Measurements from ENCODE around the gene SFR1. TPM values are rescaled to one million over a fixed set of nuclear protein-coding genes. Genes with fewer than 3 reads are reported as not detected.
A peak's percentile ranks its signal among the peaks of the same experiment; 100 is the strongest.

SFR1 gene
- total and polyA plus RNA-seq, 8 donors = 9.2 to 11.3 (median 10.1) TPM

GRCh38 chr10:104122225-104123107, 495 bp downstream of the SFR1 start:
- H3K36me3 ChIP-seq = peaks cover 0 to 5% of the 10 kb centered on the region in 2 donors
- TF ChIP-seq, protein P1, sequence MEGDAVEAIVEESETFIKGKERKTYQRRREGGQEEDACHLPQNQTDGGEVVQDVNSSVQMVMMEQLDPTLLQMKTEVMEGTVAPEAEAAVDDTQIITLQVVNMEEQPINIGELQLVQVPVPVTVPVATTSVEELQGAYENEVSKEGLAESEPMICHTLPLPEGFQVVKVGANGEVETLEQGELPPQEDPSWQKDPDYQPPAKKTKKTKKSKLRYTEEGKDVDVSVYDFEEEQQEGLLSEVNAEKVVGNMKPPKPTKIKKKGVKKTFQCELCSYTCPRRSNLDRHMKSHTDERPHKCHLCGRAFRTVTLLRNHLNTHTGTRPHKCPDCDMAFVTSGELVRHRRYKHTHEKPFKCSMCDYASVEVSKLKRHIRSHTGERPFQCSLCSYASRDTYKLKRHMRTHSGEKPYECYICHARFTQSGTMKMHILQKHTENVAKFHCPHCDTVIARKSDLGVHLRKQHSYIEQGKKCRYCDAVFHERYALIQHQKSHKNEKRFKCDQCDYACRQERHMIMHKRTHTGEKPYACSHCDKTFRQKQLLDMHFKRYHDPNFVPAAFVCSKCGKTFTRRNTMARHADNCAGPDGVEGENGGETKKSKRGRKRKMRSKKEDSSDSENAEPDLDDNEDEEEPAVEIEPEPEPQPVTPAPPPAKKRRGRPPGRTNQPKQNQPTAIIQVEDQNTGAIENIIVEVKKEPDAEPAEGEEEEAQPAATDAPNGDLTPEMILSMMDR (IDR thresholded peaks at IDR 0.05) = no peak
- no peaks in the 10 kb centered on the region for H3K27me3 ChIP-seq
- H3K27ac ChIP-seq = peak overlapping the region; percentile 98 to 100
- ATAC-seq (no peak), DNase-seq (no peak)
- H3K9me3 ChIP-seq = no peaks in the 10 kb centered on the region
- H3K4me3 ChIP-seq = peak overlapping the region; percentile 61 to 68
- H3K4me1 ChIP-seq = peaks cover 4 to 23% of the 10 kb centered on the region in 2 donors
- intact Hi-C loops (cut with DNase I) = loop anchor here in 1 of 2 donors (10.0 kb wide), 2 partner anchors 78 to 148 kb away; no protein-coding TSS in a partner anchor

DNA sequence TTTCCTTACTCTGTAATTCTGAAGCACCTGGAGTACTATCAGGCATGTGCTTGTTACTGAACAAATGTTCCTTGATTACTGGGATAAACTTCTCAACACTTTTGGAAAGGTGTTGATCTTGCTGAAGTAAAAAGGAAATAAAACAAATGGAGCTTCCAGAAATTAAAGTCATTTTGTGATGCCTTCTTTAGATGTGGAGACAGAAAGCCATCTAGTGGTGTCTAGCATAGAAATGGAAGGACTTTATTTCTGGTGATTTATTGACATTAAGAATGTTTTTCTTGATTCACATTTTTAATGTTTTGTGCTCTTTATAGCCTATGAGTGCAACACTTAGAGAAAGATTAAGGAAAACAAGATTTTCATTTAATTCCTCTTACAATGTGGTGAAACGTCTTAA, 1.4 kb downstream of the SFR1 start:
- Histone ChIP-seq H3K27ac (no peak overlapping the region), H3K27me3 (no peaks in the 10 kb centered on the region), H3K9me3 (no peaks in the 10 kb centered on the region), H3K36me3 (peaks cover 0 to 5% of the 10 kb centered on the region in 2 donors), H3K4me3 (no peak overlapping the region), H3K4me1 (peaks cover 4 to 23% of the 10 kb centered on the region in 2 donors)
- ATAC-seq (no peak), DNase-seq (no peak)
- intact Hi-C loops (cut with DNase I) = loop anchor here in 1 of 2 donors (10.0 kb wide), 2 partner anchors 79 to 149 kb away; no protein-coding TSS in a partner anchor
- TF ChIP-seq, protein P1 (IDR thresholded peaks at IDR 0.05) = no peak

DNA sequence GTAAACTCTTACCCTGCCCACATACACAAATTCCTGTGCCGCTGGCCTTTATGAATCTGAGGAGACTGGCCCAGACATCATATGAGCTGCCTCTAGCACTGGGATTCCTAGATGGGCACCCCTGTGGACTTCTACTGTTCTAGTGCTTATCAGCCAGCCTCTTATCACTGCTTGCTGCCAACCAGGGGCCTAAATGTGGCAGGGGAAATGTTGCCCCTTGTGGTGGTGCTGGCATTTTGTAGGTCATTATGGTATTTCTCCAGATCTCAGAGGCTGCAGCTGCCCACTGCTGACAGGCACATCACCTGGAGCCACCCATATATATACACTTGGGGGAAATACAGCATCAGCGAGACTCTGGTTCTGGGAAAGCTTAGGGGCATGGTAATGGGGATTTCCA, 5.4 kb downstream of the SFR1 start:
- intact Hi-C loops (cut with DNase I) = loop anchor here in 1 of 2 donors (10.0 kb wide), 2 partner anchors 83 to 153 kb away; no protein-coding TSS in a partner anchor
- H3K36me3 ChIP-seq = peaks cover 0 to 5% of the 10 kb centered on the region in 2 donors
- no peak overlapping the region for H3K27ac ChIP-seq
- TF ChIP-seq, protein P1 (IDR thresholded peaks at IDR 0.05) = no peak
- ATAC-seq = no peak
- no peak for DNase-seq
- H3K4me1 ChIP-seq = peaks cover 0 to 9% of the 10 kb centered on the region in 2 donors
- no peaks in the 10 kb centered on the region for H3K27me3 ChIP-seq
- H3K4me3 ChIP-seq = no peak overlapping the region
- no peaks in the 10 kb centered on the region for H3K9me3 ChIP-seq

DNA sequence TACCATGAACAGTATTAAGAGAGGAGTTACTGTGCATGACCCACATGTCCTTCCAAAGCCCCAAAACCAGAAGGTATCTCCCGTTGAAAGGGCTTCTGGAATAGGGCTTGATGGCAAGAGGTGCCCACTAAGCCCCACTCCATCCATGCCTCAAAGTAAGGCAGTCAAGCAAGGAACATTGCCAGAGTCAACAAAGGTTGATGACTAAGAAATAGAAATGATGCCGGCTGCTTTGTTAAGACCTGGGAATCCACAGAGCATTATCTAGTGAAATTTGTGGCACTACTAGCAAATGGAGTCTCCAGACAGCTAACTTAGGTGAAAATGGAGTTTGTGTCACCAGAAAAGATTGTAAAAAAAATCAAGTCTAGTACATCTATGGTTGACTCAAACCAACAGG, 6.2 kb downstream of the SFR1 start:
- no peaks in the 10 kb centered on the region for H3K9me3 ChIP-seq
- intact Hi-C loops (cut with DNase I) = loop anchor here in 1 of 2 donors (10.0 kb wide), 2 partner anchors 83 to 153 kb away; no protein-coding TSS in a partner anchor
- H3K4me3 ChIP-seq = no peak overlapping the region
- no peak for DNase-seq
- H3K27ac ChIP-seq = no peak overlapping the region
- peaks cover 0 to 5% of the 10 kb centered on the region in 2 donors for H3K36me3 ChIP-seq
- TF ChIP-seq, protein P1 (IDR thresholded peaks at IDR 0.05) = no peak
- ATAC-seq = no peak
- H3K4me1 ChIP-seq = peaks cover 0 to 1% of the 10 kb centered on the region in 2 donors
- no peaks in the 10 kb centered on the region for H3K27me3 ChIP-seq

DNA sequence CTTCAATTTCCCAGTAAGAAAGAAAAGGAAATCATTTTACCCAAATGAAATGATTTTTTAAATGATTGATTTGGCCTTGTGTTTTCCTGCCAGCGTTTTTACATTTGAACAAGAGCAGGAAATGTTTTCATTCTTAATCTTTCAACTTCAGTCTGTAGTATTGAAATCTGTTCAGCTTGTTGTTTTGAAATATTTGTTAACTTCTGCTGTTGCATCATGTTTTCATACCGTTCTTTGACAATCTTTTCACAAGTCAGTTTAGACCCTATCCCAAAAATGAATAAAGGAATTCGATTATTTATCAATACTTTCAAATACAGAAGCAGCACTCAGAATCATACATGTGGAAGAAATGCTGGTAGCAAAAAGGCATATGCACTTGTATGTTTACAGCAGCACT, 8.1 kb downstream of the SFR1 start:
- intact Hi-C loops (cut with DNase I) = no loop called here
- H3K36me3 ChIP-seq = peaks cover 0 to 5% of the 10 kb centered on the region in 2 donors
- no peak overlapping the region for H3K27ac ChIP-seq
- TF ChIP-seq, protein P1 (IDR thresholded peaks at IDR 0.05) = no peak
- no peak for DNase-seq
- ATAC-seq = no peak
- no peaks in the 10 kb centered on the region for H3K4me1 ChIP-seq
- no peak overlapping the region for H3K4me3 ChIP-seq
- no peaks in the 10 kb centered on the region for H3K9me3 ChIP-seq
- no peaks in the 10 kb centered on the region for H3K27me3 ChIP-seq

Measured in left lung (tissue), 10 donors.